Neural progenitor cell (in vitro differentiated cells): ENCODE measurements around the gene FRYL. TPM values are rescaled to one million over a fixed set of nuclear protein-coding genes. Genes with fewer than 3 reads are reported as not detected.
A peak's percentile ranks its signal among the peaks of the same experiment; 100 is the strongest.

Experiments
- DNase-seq: peaks from one replicate; pipeline ENCODE4 v3.0.0-alpha.2; 2016; ENCODE audit warnings: low spot score
- H2AFZ ChIP-seq: fragments of 200-600 bp; sonication (generic); replicated peaks from 2 replicates; pipeline ENCODE4 v1.6.1; 2016; ENCODE audit warnings: antibody characterized with exemption
- H3F3A ChIP-seq: fragments of 200-600 bp; sonication (generic); 2 replicates; pipeline ENCODE4 v1.6.1; 2016; ENCODE audit warnings: antibody characterized with exemption, low read depth
- H3K27ac ChIP-seq: fragments of 200-600 bp; sonication (generic); 2 replicates; pipeline ENCODE4 v1.5.1; 2016; ENCODE audit warnings: mild to moderate bottlenecking
- H3K27me3 ChIP-seq: fragments of 200-600 bp; sonication (generic); 2 replicates; pipeline ENCODE4 v1.6.1; 2016; ENCODE audit warnings: mild to moderate bottlenecking, moderate library complexity
- H3K36me3 ChIP-seq: fragments of 200-600 bp; sonication (generic); 2 replicates; pipeline ENCODE4 v1.5.1; 2016
- H3K4me1 ChIP-seq: fragments of 200-600 bp; sonication (generic); 2 replicates; pipeline ENCODE4 v1.6.1; 2016; ENCODE audit warnings: mixed run types
- H3K4me2 ChIP-seq: fragments of 200-600 bp; sonication (generic); 2 replicates; pipeline ENCODE4 v1.6.1; 2016
- H3K4me3 ChIP-seq: fragments of 200-600 bp; sonication (generic); 2 replicates; pipeline ENCODE4 v1.5.1; 2016
- H3K79me2 ChIP-seq: fragments of 200-600 bp; sonication (generic); 2 replicates; pipeline ENCODE4 v1.6.1; 2016; ENCODE audit warnings: low read depth
- H3K9ac ChIP-seq: fragments of 200-600 bp; sonication (generic); 2 replicates; pipeline ENCODE4 v1.6.1; 2016
- H3K9me3 ChIP-seq: fragments of 200-600 bp; sonication (generic); 2 replicates; pipeline ENCODE4 v1.5.1; 2016; ENCODE audit warnings: low read depth
- H4K20me1 ChIP-seq: fragments of 200-600 bp; sonication (generic); 2 replicates; pipeline ENCODE4 v1.6.1; 2016; ENCODE audit warnings: low read depth
- H3K27ac Mint-ChIP-seq: 3 replicates; pipeline ENCODE4 v1.8.0; 2021; ENCODE audit warnings: mixed read lengths
- H3K27me3 Mint-ChIP-seq: 2 replicates; pipeline ENCODE4 v1.8.0; 2022; ENCODE audit warnings: low read depth, mild to moderate bottlenecking, inconsistent platforms, moderate library complexity, mixed read lengths; ENCODE audit not compliant: insufficient read depth
- H3K36me3 Mint-ChIP-seq: 3 replicates; pipeline ENCODE4 v1.8.0; 2021; ENCODE audit warnings: mixed read lengths
- H3K4me1 Mint-ChIP-seq: 3 replicates; pipeline ENCODE4 v1.8.0; 2021; ENCODE audit warnings: mixed read lengths
- H3K4me3 Mint-ChIP-seq: 3 replicates; pipeline ENCODE4 v1.8.0; 2021; ENCODE audit warnings: mild to moderate bottlenecking, moderate library complexity, mixed read lengths
- H3K9me3 Mint-ChIP-seq: 3 replicates; pipeline ENCODE4 v1.8.0; 2020; ENCODE audit warnings: mixed read lengths
- EZH2 ChIP-seq: fragments of 200-600 bp; sonication (generic); IDR thresholded peaks from 2 replicates; pipeline ENCODE4 v1.6.1; 2017; ENCODE audit warnings: antibody characterized with exemption, mild to moderate bottlenecking, moderate library complexity
- EZH2phosphoT487 ChIP-seq: fragments of 200-600 bp; sonication (generic); IDR thresholded peaks from 2 replicates; pipeline ENCODE4 v1.6.1; 2017; ENCODE audit warnings: antibody characterized with exemption
- total RNA-seq: library from RNA; depleted of rRNA; stranded (reverse); fragments of >200 nt; gene quantifications from 2 replicates; pipeline ENCODE4 v1.2.3, GENCODE V29; 2015; ENCODE audit warnings: low replicate concordance
- TF ChIP-seq, protein P1 (sequence below): fragments of 200-600 bp; sonication (generic); IDR thresholded peaks from 2 replicates; pipeline ENCODE4 v1.5.1; 2017; ENCODE audit warnings: antibody characterized with exemption, mild to moderate bottlenecking

Gene FRYL
- total RNA-seq, 1 donor from 2014 or later, result 70.5 TPM

DNA sequence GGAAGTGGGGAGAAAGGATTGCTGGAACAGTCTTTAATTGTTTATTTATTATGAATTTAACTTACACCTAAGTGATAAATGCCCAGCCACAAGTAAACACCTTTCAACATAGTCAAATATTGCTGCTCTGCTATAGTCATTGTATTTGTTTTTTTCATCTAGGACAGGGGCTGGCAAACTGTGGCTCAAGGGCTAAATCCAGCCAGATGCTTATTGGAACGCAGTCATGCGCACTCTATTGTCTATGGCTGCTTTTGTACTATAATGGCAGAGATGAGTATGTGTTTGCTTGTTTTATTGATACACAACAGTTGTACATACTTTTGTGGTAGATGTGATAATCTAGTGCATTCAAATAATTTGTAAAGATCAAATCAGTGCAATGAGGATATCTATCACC lies 194.7 kb downstream of the FRYL start:
- Histone ChIP-seq H3K4me3 (no peak overlapping the region), H3F3A (no peaks in the 10 kb centered on the region), H3K9ac (no peak overlapping the region), H3K36me3 (peaks cover 14% of the 10 kb centered on the region), H2AFZ (no peak overlapping the region), H3K27me3 (no peaks in the 10 kb centered on the region), H3K4me2 (no peak overlapping the region), H3K4me1 (no peaks in the 10 kb centered on the region), H3K27ac (no peak overlapping the region), H3K79me2 (no peaks in the 10 kb centered on the region), H4K20me1 (no peaks in the 10 kb centered on the region), H3K9me3 (no peaks in the 10 kb centered on the region)
- H3K4me3 Mint-ChIP-seq, result no peak overlapping the region
- TF ChIP-seq EZH2phosphoT487 (no peak), EZH2 (no peak)
- TF ChIP-seq, protein P1, sequence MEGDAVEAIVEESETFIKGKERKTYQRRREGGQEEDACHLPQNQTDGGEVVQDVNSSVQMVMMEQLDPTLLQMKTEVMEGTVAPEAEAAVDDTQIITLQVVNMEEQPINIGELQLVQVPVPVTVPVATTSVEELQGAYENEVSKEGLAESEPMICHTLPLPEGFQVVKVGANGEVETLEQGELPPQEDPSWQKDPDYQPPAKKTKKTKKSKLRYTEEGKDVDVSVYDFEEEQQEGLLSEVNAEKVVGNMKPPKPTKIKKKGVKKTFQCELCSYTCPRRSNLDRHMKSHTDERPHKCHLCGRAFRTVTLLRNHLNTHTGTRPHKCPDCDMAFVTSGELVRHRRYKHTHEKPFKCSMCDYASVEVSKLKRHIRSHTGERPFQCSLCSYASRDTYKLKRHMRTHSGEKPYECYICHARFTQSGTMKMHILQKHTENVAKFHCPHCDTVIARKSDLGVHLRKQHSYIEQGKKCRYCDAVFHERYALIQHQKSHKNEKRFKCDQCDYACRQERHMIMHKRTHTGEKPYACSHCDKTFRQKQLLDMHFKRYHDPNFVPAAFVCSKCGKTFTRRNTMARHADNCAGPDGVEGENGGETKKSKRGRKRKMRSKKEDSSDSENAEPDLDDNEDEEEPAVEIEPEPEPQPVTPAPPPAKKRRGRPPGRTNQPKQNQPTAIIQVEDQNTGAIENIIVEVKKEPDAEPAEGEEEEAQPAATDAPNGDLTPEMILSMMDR, result no peak
- no peaks in the 10 kb centered on the region for H3K4me1 Mint-ChIP-seq
- peaks cover 38% of the 10 kb centered on the region for H3K36me3 Mint-ChIP-seq
- no peak overlapping the region for H3K27ac Mint-ChIP-seq
- no peak for DNase-seq
- no peaks in the 10 kb centered on the region for H3K9me3 Mint-ChIP-seq
- H3K27me3 Mint-ChIP-seq, result no peaks in the 10 kb centered on the region

DNA sequence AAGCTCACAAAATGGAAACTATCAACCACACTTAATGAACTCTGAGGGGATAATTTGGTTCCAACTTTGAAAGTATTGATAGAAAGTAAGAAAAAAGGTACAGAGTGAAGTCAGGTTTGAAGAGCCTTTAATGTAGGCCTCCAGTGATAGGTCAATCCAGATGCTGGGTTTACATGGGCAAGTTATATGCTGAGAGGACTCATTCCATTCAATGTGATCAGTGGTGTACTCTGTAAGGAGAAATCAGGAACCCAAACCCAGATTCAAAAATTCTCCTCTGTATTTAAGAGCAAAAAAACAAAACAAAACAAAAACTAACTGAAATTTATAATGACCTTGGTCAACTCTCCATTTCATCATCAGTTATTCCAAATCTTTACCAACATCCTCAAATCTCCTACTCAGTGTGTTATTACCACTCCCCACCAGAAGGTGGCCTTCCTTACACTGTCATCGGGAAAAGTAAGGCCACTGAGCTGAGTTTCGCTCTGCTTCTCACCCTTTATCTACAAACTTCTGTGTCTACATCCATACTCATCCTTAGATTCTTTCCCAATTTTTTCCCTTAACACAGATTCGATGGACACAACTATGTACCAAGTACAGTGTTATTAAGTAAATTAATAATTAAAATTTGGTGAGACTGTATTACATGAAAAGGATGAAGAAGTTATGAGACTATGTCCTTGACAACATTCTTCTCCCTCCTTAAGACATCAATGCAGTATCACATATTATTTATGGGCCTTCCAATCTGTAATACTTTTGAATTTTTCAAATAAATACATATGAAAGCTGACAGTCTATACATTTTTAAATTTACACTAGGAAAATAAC lies 201.7 kb downstream of the FRYL start:
- H3K36me3 ChIP-seq, result peaks cover 15% of the 10 kb centered on the region
- no peaks in the 10 kb centered on the region for H3K4me1 ChIP-seq
- H3K27me3 ChIP-seq, result no peaks in the 10 kb centered on the region
- H3K27ac Mint-ChIP-seq, result no peak overlapping the region
- no peak for TF ChIP-seq EZH2
- no peak for TF ChIP-seq EZH2phosphoT487
- TF ChIP-seq, protein P1, result peak; percentile 83
- H3K4me3 ChIP-seq, result no peak overlapping the region
- no peaks in the 10 kb centered on the region for H3K4me1 Mint-ChIP-seq
- no peak overlapping the region for H3K9ac ChIP-seq
- H3K9me3 Mint-ChIP-seq, result no peaks in the 10 kb centered on the region
- H3K36me3 Mint-ChIP-seq, result peaks cover 18% of the 10 kb centered on the region
- no peaks in the 10 kb centered on the region for H4K20me1 ChIP-seq
- no peaks in the 10 kb centered on the region for H3K9me3 ChIP-seq
- no peak overlapping the region for H3K4me3 Mint-ChIP-seq
- H3K27me3 Mint-ChIP-seq, result no peaks in the 10 kb centered on the region
- no peaks in the 10 kb centered on the region for H3K79me2 ChIP-seq
- peak; percentile 75 for DNase-seq
- H3K27ac ChIP-seq, result peak overlapping the region; percentile 54
- H2AFZ ChIP-seq, result no peak overlapping the region
- peaks cover 17% of the 10 kb centered on the region for H3F3A ChIP-seq
- no peak overlapping the region for H3K4me2 ChIP-seq

DNA sequence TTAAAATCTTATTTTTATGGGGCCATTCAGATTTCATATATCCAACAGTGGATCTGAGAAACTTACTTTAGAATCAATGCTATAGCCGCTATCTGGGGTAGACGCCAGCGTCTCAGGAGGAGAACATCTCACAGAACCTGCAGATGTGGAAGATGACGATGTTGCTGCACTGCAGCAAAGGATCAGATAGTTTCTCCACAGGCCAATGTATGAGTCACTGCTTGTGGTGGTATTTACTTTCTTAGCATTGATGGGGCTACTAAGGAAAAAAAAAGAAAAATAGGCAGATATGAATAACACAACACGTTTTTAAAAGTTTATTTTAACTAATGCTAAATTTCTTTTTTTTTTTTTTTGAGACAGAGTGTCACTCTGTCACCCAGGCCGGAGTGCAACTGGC lies 204.1 kb downstream of the FRYL start:
- Mint-ChIP-seq H3K27ac (no peak overlapping the region), H3K4me1 (no peaks in the 10 kb centered on the region), H3K9me3 (no peaks in the 10 kb centered on the region), H3K4me3 (no peak overlapping the region), H3K27me3 (no peaks in the 10 kb centered on the region), H3K36me3 (peaks cover 6% of the 10 kb centered on the region)
- Histone ChIP-seq H3K27ac (no peak overlapping the region), H3K4me1 (no peaks in the 10 kb centered on the region), H3K79me2 (no peaks in the 10 kb centered on the region), H3K27me3 (no peaks in the 10 kb centered on the region), H2AFZ (no peak overlapping the region), H3K9ac (no peak overlapping the region), H3F3A (peaks cover 17% of the 10 kb centered on the region), H3K9me3 (no peaks in the 10 kb centered on the region), H4K20me1 (no peaks in the 10 kb centered on the region), H3K36me3 (peaks cover 15% of the 10 kb centered on the region), H3K4me2 (no peak overlapping the region), H3K4me3 (no peak overlapping the region)
- DNase-seq, result no peak
- TF ChIP-seq EZH2 (no peak), EZH2phosphoT487 (no peak)
- TF ChIP-seq, protein P1, result no peak
